Large intestine (tissue), 12 donors: ENCODE data around the gene CFH. TPM values are rescaled to one million over a fixed set of nuclear protein-coding genes. Genes with fewer than 3 reads are reported as not detected.

Source experiments
- DNase-seq, 2 donors: peaks; one replicate each; pipeline versions ENCODE4 v3.0.0 to v3.0.0-alpha.2; 2013
- H3K27ac ChIP-seq: one replicate; pipeline ENCODE4 v1.5.1; 2013; ENCODE audit warnings: low read length
- H3K27me3 ChIP-seq: 2 replicates; pipeline ENCODE4 v1.6.1; 2013; ENCODE audit warnings: low read length; ENCODE audit not compliant: control insufficient read depth, insufficient read depth
- H3K36me3 ChIP-seq: 2 replicates; pipeline ENCODE4 v1.6.1; 2013; ENCODE audit warnings: low read length; ENCODE audit not compliant: control insufficient read depth, insufficient read depth
- H3K4me1 ChIP-seq: one replicate; pipeline ENCODE4 v1.6.1; 2013; ENCODE audit warnings: low read length; ENCODE audit not compliant: control insufficient read depth, insufficient read depth
- H3K4me3 ChIP-seq: one replicate; pipeline ENCODE4 v1.5.1; 2013; ENCODE audit warnings: low read length
- H3K9me3 ChIP-seq: one replicate; pipeline ENCODE4 v1.6.1; 2013; ENCODE audit warnings: mild to moderate bottlenecking, low read depth, low read length, moderate library complexity; ENCODE audit not compliant: control insufficient read depth
- WGBS: methylation state at CpG from one replicate; pipeline ENCODE4 v1.1.5; 2013; ENCODE audit warnings: low lambda C conversion rate; ENCODE audit not compliant: insufficient coverage; 5-methylcytosine and 5-hydroxymethylcytosine counted together
- long read RNA-seq, 11 donors: transcript quantifications; one replicate each; lab custom pipeline, GENCODE V29; 2026
- polyA plus RNA-seq: library from polyadenylated mRNA; unstranded; fragments of 120-200 nt; gene quantifications from one replicate; pipeline ENCODE4 v1.2.1, GENCODE V29; 2013

The CFH gene
- polyA plus RNA-seq: 16.4 TPM
- long read RNA-seq, donor 1, full-length matches to known transcripts: 1 of 1 reads
- long read RNA-seq, donor 1, partial matches to known transcripts: 0 of 1 reads
- long read RNA-seq, donor 1, other reads (novel, unspliced or antisense): 0 of 1 reads
- long read RNA-seq, donor 2, full-length matches to known transcripts: 3 of 3 reads
- long read RNA-seq, donor 2, partial matches to known transcripts: 0 of 3 reads
- long read RNA-seq, donor 2, other reads (novel, unspliced or antisense): 0 of 3 reads
- long read RNA-seq, donor 3: 0 reads
- long read RNA-seq, donor 4: 0 reads
- long read RNA-seq, donor 5, partial matches to known transcripts: 0 of 1 reads
- long read RNA-seq, donor 5, other reads (novel, unspliced or antisense): 0 of 1 reads
- long read RNA-seq, donor 6, partial matches to known transcripts: 0 of 3 reads
- long read RNA-seq, donor 6, other reads (novel, unspliced or antisense): 0 of 3 reads
- long read RNA-seq, donor 7, partial matches to known transcripts: 0 of 2 reads
- long read RNA-seq, donor 7, other reads (novel, unspliced or antisense): 0 of 2 reads
- long read RNA-seq, donor 8: 0 reads
- long read RNA-seq, donor 9, partial matches to known transcripts: 0 of 2 reads
- long read RNA-seq, donor 9, other reads (novel, unspliced or antisense): 0 of 2 reads
- long read RNA-seq, donor 10, partial matches to known transcripts: 0 of 3 reads
- long read RNA-seq, donor 10, other reads (novel, unspliced or antisense): 0 of 3 reads
- long read RNA-seq, donor 11, full-length matches to known transcripts: 1 of 1 reads
- long read RNA-seq, donor 11, partial matches to known transcripts: 0 of 1 reads
- long read RNA-seq, donor 11, other reads (novel, unspliced or antisense): 0 of 1 reads

DNA sequence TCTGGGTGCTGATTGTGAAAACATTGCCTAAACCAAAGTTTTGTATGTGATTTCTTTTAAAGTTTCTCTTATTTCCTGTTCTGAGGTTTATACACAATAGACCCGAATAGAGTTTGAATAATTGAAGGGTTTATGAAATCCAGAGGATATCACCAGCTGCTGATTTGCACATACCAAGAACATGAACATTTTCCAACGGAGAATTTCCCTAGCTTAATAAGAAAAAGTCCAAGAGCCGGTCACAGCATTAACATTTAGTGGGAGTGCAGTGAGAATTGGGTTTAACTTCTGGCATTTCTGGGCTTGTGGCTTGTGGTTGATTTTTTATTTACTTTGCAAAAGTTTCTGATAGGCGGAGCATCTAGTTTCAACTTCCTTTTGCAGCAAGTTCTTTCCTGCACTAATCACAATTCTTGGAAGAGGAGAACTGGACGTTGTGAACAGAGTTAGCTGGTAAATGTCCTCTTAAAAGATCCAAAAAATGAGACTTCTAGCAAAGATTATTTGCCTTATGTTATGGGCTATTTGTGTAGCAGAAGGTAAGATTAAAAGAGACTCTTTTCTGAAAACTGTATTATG is at the start of gene CFH:
Gene CFH (plus strand): TSS at position 407 of the 579 bp plus-strand sequence. CDS start 75 bp downstream, at position 482.
- WGBS: 100% methylated on average over 1 of the region's 5 CpGs
- Histone ChIP-seq H3K27me3 (peaks cover 4% of the 10 kb centered on the region), H3K36me3 (no peaks in the 10 kb centered on the region), H3K4me1 (no peaks in the 10 kb centered on the region), H3K27ac (peak within 1 kb of the TSS; percentile 18), H3K9me3 (no peaks in the 10 kb centered on the region), H3K4me3 (peak within 1 kb of the TSS; percentile 10)
- peak; percentile 7 to 11 for DNase-seq

DNA sequence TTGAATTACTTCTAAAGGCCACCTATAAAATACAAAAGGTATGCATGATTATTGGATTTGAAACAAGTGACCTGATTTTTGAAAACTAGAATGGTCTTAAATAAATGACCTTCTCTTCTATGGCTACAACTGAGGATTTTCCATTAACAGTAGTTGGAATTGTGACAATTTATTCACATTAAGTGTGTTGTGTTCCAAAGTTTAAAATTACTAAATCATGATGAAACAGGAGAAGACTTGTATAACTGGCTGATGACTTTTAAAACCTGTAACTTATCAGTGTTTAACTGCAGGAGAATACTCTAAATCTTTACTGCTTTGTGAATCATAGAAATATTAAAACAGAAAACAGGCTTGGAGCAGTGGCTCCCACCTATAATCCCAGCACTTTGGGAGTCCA is 48.2 kb upstream of the CFH start:
- H3K4me3 ChIP-seq: no peak overlapping the region
- DNase-seq: no peak
- no peak overlapping the region for H3K27ac ChIP-seq
- H3K9me3 ChIP-seq: peaks cover 4% of the 10 kb centered on the region
- no peaks in the 10 kb centered on the region for H3K4me1 ChIP-seq
- peaks cover 8% of the 10 kb centered on the region for H3K27me3 ChIP-seq
- no peaks in the 10 kb centered on the region for H3K36me3 ChIP-seq

DNA sequence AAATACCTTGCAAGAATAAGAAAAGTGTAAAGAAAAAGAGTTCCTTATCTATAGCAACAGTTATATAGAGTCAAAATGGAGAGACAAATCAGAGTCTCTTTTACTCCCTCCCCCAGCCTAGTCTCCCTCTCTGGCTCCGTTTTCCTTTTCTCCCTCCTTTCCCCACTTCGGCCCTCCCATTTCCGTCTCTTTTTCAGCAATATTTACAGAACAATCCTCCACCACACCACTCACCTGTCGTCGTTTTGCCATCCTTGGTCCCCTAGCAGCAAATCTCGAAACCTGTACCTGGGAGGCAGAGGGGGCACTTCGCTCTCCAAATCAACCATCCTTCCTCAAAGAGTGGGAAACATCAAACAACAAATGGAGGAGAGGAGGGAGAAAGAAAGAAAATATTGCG is 43.9 kb upstream of the CFH start:
- no peaks in the 10 kb centered on the region for H3K4me1 ChIP-seq
- peak overlapping the region; percentile 55 for H3K4me3 ChIP-seq
- H3K36me3 ChIP-seq: no peaks in the 10 kb centered on the region
- DNase-seq: no peak
- H3K27me3 ChIP-seq: peaks cover 18% of the 10 kb centered on the region
- peak overlapping the region; percentile 74 for H3K27ac ChIP-seq
- WGBS: 0% methylated on average over 3 of the region's 8 CpGs
- peaks cover 5% of the 10 kb centered on the region for H3K9me3 ChIP-seq

DNA sequence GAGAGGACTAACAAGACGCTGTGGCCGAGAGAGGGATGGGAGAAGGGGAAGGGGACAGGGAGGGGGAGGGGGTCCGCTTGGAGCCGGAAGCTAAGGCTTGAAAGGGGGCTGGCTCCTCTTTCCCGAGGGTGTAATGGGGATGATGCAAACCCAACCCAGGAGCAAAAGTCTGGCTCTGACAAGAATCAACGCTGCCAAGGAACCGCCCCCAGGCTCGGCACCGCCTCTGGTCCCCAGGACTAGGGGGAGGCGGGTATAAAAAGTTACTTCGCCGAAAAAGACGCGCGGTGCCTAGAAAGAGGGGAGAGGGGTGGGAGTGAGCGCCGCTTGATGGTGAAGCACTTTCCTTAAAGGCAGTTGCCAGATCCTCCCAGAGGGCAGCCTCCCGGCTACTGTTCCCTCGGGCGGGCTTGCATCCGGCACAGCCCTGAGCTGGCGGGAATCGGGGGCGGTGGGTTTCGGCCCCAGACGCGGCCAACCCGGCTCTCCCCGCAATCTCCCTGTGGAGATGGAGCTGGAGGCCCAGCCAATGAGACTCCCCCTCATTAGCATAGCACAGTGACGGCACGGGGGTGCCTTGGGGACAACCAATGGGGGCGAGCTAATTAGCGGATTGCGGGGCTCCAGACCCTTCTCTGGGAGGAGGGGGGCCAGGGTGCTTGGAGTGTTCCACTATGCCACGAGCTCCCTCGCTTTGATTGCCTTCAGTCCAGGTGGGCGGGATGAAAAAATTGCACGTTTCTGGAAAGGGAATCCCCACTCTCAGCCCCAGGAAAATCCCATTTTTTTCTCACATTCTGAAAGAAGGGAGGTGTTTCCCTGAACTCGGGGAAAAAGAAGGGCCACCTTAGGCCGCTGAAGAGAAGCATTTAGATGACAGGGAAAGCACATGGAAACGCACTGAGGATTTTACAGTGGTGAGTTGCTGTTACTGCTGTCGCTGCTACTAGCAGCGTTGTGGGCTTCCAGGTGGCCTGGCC is 43.2 kb upstream of the CFH start, which contains the start of gene KCNT2:
Gene KCNT2 (minus strand): TSS at position 51 of the 980 bp plus-strand sequence. CDS start 131 bp downstream, outside the sequence.
- H3K4me3 ChIP-seq: peak within 1 kb of the TSS; percentile 55
- WGBS: no CpG with 5 or more reads among the region's 43 CpGs
- peak; percentile 48 to 55 for DNase-seq
- peak within 1 kb of the TSS; percentile 74 for H3K27ac ChIP-seq
- H3K27me3 ChIP-seq: peaks cover 18% of the 10 kb centered on the region
- no peaks in the 10 kb centered on the region for H3K36me3 ChIP-seq
- H3K4me1 ChIP-seq: no peaks in the 10 kb centered on the region
- peaks cover 5% of the 10 kb centered on the region for H3K9me3 ChIP-seq

DNA sequence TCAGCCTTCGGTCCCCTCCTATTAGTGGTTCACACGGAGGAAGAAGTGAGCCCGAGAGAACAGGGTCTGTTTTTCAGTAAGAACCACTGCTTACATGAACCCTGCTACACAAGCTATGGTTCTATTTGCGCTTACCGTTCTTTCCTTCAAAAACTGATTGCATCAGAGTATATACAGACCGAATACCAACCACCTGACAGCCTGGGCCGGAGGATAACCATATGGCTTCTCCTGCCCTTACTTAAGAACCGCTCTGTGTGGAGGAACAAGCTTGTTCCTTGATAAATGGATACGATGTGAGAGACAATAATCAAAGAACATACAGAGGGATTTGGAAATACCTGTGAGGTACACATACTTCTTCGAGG is 42.5 kb upstream of the CFH start:
- no peaks in the 10 kb centered on the region for H3K4me1 ChIP-seq
- DNase-seq: no peak
- H3K27ac ChIP-seq: peak overlapping the region; percentile 74
- 23% methylated on average over 3 of the region's 10 CpGs for WGBS
- peaks cover 5% of the 10 kb centered on the region for H3K9me3 ChIP-seq
- H3K27me3 ChIP-seq: peaks cover 18% of the 10 kb centered on the region
- H3K36me3 ChIP-seq: no peaks in the 10 kb centered on the region
- H3K4me3 ChIP-seq: peak overlapping the region; percentile 55

DNA sequence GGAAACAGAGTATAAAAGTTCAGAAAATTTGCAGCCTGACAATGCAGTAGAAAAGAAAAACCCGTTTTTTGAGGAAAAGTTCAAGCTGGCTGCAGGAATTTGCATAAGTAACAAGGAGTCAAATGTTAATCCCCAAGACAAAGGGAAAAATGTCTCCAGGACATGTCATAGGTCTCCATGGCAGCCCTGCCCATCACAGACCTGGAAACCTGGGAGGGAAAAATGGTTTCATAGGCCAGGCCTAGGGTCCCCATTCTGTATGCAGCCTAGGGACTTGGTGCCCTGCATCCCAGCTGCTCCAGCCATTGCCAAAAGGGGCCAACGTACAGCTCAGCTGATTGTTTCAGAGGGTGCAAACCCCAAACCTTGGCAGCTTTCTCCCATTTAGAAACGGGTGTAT is 40.0 kb upstream of the CFH start:
- Histone ChIP-seq H3K27ac (no peak overlapping the region), H3K36me3 (no peaks in the 10 kb centered on the region), H3K4me3 (no peak overlapping the region), H3K4me1 (no peaks in the 10 kb centered on the region), H3K27me3 (peaks cover 18% of the 10 kb centered on the region), H3K9me3 (peaks cover 5% of the 10 kb centered on the region)
- DNase-seq: no peak
- 100% methylated on average over 1 of the region's 3 CpGs for WGBS

DNA sequence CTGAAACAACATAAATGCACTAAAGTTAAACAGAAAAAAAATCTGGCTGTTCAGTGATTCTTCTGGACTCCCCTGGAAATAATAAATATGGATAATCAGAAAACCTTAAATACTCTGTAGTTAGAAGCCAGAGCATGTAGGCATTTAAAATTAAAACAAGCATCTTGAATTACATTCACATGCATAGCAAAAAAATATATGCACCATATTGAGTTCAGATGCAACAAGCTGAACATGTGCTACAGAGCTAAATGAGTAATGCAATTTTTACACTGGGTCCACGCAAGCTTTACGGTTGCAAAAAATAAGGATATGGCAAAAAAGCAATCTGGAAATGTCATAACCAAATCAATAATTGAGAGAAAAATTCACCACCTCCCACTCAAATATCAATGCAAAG is 32.1 kb upstream of the CFH start:
- no peaks in the 10 kb centered on the region for H3K36me3 ChIP-seq
- no peak for DNase-seq
- no peaks in the 10 kb centered on the region for H3K27me3 ChIP-seq
- H3K4me1 ChIP-seq: no peaks in the 10 kb centered on the region
- H3K27ac ChIP-seq: no peak overlapping the region
- H3K4me3 ChIP-seq: no peak overlapping the region
- no CpG with 5 or more reads among the region's 2 CpGs for WGBS
- H3K9me3 ChIP-seq: no peaks in the 10 kb centered on the region

DNA sequence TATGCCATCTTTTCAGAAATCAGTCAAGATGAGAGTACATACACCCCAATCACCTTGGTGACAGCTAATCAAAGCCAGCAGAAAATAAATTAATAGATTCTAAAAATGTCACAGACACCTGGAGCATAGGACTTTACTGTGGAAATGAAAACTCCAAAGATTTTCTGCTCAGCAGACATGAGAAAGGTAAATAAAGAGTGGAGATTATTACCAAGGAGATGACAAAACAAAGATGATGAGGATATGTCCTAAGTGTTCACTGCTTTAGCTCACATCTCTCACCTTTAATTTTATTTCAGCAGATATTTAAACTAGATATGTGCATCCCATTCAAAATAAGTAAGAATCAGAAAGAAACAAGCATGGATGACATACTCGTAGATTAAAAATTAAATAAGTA is 28.8 kb upstream of the CFH start:
- WGBS: 100% methylated on average over 1 of the region's 1 CpG
- H3K4me1 ChIP-seq: no peaks in the 10 kb centered on the region

DNA sequence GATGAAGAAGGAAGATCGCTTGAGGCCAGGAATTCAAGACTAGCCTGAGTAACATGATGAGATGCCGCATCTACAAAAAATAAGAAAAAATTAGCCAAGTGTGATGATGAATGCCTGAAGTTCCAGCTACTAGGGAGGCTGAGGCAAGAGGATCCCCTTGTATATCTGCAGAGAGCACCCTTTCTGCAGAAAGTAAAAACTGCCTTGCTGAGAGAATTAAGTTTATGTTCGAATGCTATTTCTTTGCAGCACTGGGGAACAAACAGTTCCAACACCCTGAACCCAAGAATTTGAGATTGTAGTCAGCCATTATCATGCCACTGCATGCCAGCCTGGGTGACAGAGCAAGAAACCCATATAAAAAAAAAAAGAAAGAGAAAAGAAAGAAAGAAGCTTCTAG is 23.0 kb upstream of the CFH start:
- no peak for DNase-seq
- 82% methylated on average over 2 of the region's 3 CpGs for WGBS
- H3K4me3 ChIP-seq: no peak overlapping the region
- no peak overlapping the region for H3K27ac ChIP-seq
- no peaks in the 10 kb centered on the region for H3K36me3 ChIP-seq
- H3K4me1 ChIP-seq: no peaks in the 10 kb centered on the region
- H3K9me3 ChIP-seq: no peaks in the 10 kb centered on the region
- no peaks in the 10 kb centered on the region for H3K27me3 ChIP-seq

More for the DNA sequence above, 28.8 kb upstream of the CFH start:
- no peak overlapping the region for H3K4me3 ChIP-seq
- H3K27ac ChIP-seq: no peak overlapping the region
- DNase-seq: no peak
- no peaks in the 10 kb centered on the region for H3K36me3 ChIP-seq
- no peaks in the 10 kb centered on the region for H3K9me3 ChIP-seq
- H3K27me3 ChIP-seq: no peaks in the 10 kb centered on the region
